SK-N-SH (cell line): Measurements from ENCODE around the gene SLC8B1. TPM values are rescaled to one million over a fixed set of nuclear protein-coding genes. Genes with fewer than 3 reads are reported as not detected.

Source experiments
- CTCF ChIA-PET: fragments of 300-600, 350-600 bp; formaldehyde crosslinking; extraction: SDS; loops from one replicate; lab custom pipeline; 2021; lab: Yijun Ruan, JAX
- POLR2A ChIA-PET: fragments of 350-600 bp; sonication (Branson Sonifier 250); formaldehyde crosslinking; extraction: SDS; loops from one replicate; lab custom pipeline; 2020; ENCODE audit warnings: antibody characterized with exemption, inconsistent platforms; lab: Yijun Ruan, JAX
- DNase-seq: peaks from one replicate; pipeline ENCODE4 v3.0.0; 2012
- H2AFZ ChIP-seq: fragments of 200-600 bp; sonication (generic); 2 replicates; pipeline ENCODE4 v1.8.1; 2016; ENCODE audit warnings: antibody characterized with exemption, mild to moderate bottlenecking, low read depth
- H3F3A ChIP-seq: fragments of 200-600 bp; sonication (generic); replicated peaks from 2 replicates; pipeline ENCODE3; 2016; ENCODE audit warnings: antibody characterized with exemption, mild to moderate bottlenecking; ENCODE audit not compliant: insufficient read depth
- H3K27ac ChIP-seq, 2 experiments: fragments of 200-500 bp in 1 of 2; fragments of 200-600 bp in 1 of 2; sonication (Bioruptor generic) in 1 of 2; sonication (generic), shearing (Covaris generic) in 1 of 2; 2 replicates each; pipeline versions ENCODE4 v1.5.1 to v1.6.1; 2014 to 2016; ENCODE audit warnings: low read depth in 2 of 2, inconsistent platforms in 1 of 2, low read length in 1 of 2, mild to moderate bottlenecking in 1 of 2, mixed read lengths in 1 of 2
- H3K27me3 ChIP-seq: fragments of 200-600 bp; sonication (generic), shearing (Covaris generic); 2 replicates; pipeline ENCODE4 v1.6.1; 2016; ENCODE audit warnings: mixed run types; ENCODE audit not compliant: insufficient read depth
- H3K36me3 ChIP-seq, 2 experiments: fragments of 200-500 bp in 1 of 2; fragments of 200-600 bp in 1 of 2; sonication (Bioruptor generic) in 1 of 2; sonication (generic) in 1 of 2; replicated peaks in 1 of 2; 2 replicates each; pipeline versions ENCODE3 to v1.5.1; 2014 to 2016; ENCODE audit warnings: low read length in 1 of 2, mild to moderate bottlenecking in 1 of 2; ENCODE audit not compliant: insufficient read depth in 2 of 2, control insufficient read depth in 1 of 2
- H3K4me1 ChIP-seq, 2 experiments: fragments of 200-500 bp in 1 of 2; fragments of 200-600 bp in 1 of 2; sonication (Bioruptor generic) in 1 of 2; sonication (generic), shearing (Covaris generic) in 1 of 2; 2 replicates each; pipeline versions ENCODE4 v1.5.1 to v1.6.1; 2014 to 2016; ENCODE audit warnings: low read depth in 1 of 2, low read length in 1 of 2, mixed run types in 1 of 2; ENCODE audit not compliant: insufficient read depth in 2 of 2, control insufficient read depth in 1 of 2
- H3K4me2 ChIP-seq: fragments of 200-600 bp; sonication (generic), shearing (Covaris generic); 2 replicates; pipeline ENCODE4 v1.6.1; 2017; ENCODE audit warnings: mixed run types
- H3K4me3 ChIP-seq, 2 experiments: fragments of 200-500 bp in 1 of 2; fragments of 200-600 bp in 1 of 2; sonication (Bioruptor generic) in 1 of 2; sonication (generic), shearing (Covaris generic) in 1 of 2; 2 replicates each; pipeline versions ENCODE4 v1.5.1 to v1.8.1; 2014 to 2016; ENCODE audit warnings: low read depth in 2 of 2, inconsistent platforms in 1 of 2, low read length in 1 of 2, mild to moderate bottlenecking in 1 of 2, mixed read lengths in 1 of 2, moderate library complexity in 1 of 2
- H3K79me2 ChIP-seq: fragments of 200-600 bp; sonication (generic); 2 replicates; pipeline ENCODE4 v1.8.1; 2017; ENCODE audit warnings: mild to moderate bottlenecking; ENCODE audit not compliant: insufficient read depth
- H3K9ac ChIP-seq: fragments of 200-600 bp; sonication (generic); 2 replicates; pipeline ENCODE4 v1.6.1; 2017; ENCODE audit warnings: mixed run types
- H3K9me2 ChIP-seq: fragments of 200-600 bp; sonication (generic); 2 replicates; pipeline ENCODE4 v1.6.1; 2017; ENCODE audit warnings: mixed run types
- H3K9me3 ChIP-seq: fragments of 200-600 bp; sonication (generic); 2 replicates; pipeline ENCODE4 v1.6.1; 2017; ENCODE audit warnings: mixed run types, mild to moderate bottlenecking, moderate library complexity
- H4K20me1 ChIP-seq: fragments of 200-600 bp; sonication (generic); 2 replicates; pipeline ENCODE4 v1.6.1; 2017; ENCODE audit warnings: mild to moderate bottlenecking, mixed run types; ENCODE audit not compliant: insufficient read depth
- CTCF ChIP-seq: fragments of 200-600 bp; sonication (generic); IDR thresholded peaks from 2 replicates; pipeline ENCODE4 v1.6.1; 2017; ENCODE audit warnings: antibody characterized with exemption, mild to moderate bottlenecking, moderate library complexity
- EP300 ChIP-seq, 2 experiments: IDR thresholded peaks; 2 replicates each; pipeline versions ENCODE4 v1.4.0 to v1.6.1; 2012; ENCODE audit warnings: borderline replicate concordance in 1 of 2, low read depth in 1 of 2, low read length in 1 of 2
- FOXJ3 ChIP-seq: sonication (generic); formaldehyde crosslinking; IDR thresholded peaks from 2 replicates; pipeline ENCODE4 v1.5.1; 2020; ENCODE audit warnings: mild to moderate bottlenecking, missing genetic modification reagents
- GABPA ChIP-seq: IDR thresholded peaks from 2 replicates; pipeline ENCODE4 v1.4.0; 2012; ENCODE audit warnings: low read depth, mild to moderate bottlenecking
- GATA2 ChIP-seq: sonication (generic); formaldehyde crosslinking; IDR thresholded peaks from 2 replicates; pipeline ENCODE4 v1.5.0; 2020; ENCODE audit warnings: mild to moderate bottlenecking, missing genetic modification reagents
- IRF3 ChIP-seq: fragments of 150-350 bp; IDR thresholded peaks from 2 replicates; pipeline ENCODE4 v1.6.1; 2016; ENCODE audit warnings: mild to moderate bottlenecking, low read depth, low read length
- MXI1 ChIP-seq: IDR thresholded peaks from 2 replicates; pipeline ENCODE4 v1.6.1; 2012; ENCODE audit warnings: mild to moderate bottlenecking, low read depth, low read length, improper control_type of control experiment
- NFIC ChIP-seq: IDR thresholded peaks from 2 replicates; pipeline ENCODE4 v1.4.0; 2012; ENCODE audit warnings: borderline replicate concordance
- NRF1 ChIP-seq: IDR thresholded peaks from 2 replicates; pipeline ENCODE4 v1.6.1; 2012; ENCODE audit warnings: low read depth, mild to moderate bottlenecking, low read length
- PBX3 ChIP-seq: IDR thresholded peaks from 2 replicates; pipeline ENCODE4; 2012
- RCOR1 ChIP-seq: fragments of 150-350 bp; IDR thresholded peaks from 2 replicates; pipeline ENCODE4 v1.6.1; 2017; ENCODE audit warnings: antibody characterized with exemption, low read length
- RXRA ChIP-seq: IDR thresholded peaks from 2 replicates; pipeline ENCODE4 v1.4.0; 2012; ENCODE audit warnings: low read depth, mild to moderate bottlenecking, borderline replicate concordance
- SIN3A ChIP-seq: IDR thresholded peaks from 2 replicates; pipeline ENCODE4 v1.6.1; 2012; ENCODE audit warnings: low read depth, mild to moderate bottlenecking, low read length, moderate library complexity, borderline replicate concordance
- SMC3 ChIP-seq: IDR thresholded peaks from 2 replicates; pipeline ENCODE4 v1.6.1; 2012; ENCODE audit warnings: low read depth, low read length, improper control_type of control experiment
- TCF12 ChIP-seq: IDR thresholded peaks from 2 replicates; pipeline ENCODE4 v1.4.0; 2012
- TEAD4 ChIP-seq: IDR thresholded peaks from 2 replicates; pipeline ENCODE4 v1.4.0; 2012; ENCODE audit warnings: mild to moderate bottlenecking, borderline replicate concordance; ENCODE audit not compliant: insufficient read depth
- USF2 ChIP-seq: fragments of 150-350 bp; IDR thresholded peaks from 2 replicates; pipeline ENCODE4 v1.6.1; 2017; ENCODE audit warnings: antibody characterized with exemption, low read length, low read depth, borderline replicate concordance
- ZBTB33 ChIP-seq: IDR thresholded peaks from 2 replicates; pipeline ENCODE4 v1.4.0; 2012; ENCODE audit warnings: low read depth, borderline replicate concordance
- WGBS: methylation state at CpG from one replicate; pipeline ENCODE4 v1.1.6; 2017; ENCODE audit warnings: low lambda C conversion rate; 5-methylcytosine and 5-hydroxymethylcytosine counted together
- polyA plus RNA-seq, 3 experiments: library from polyadenylated mRNA; depleted of rRNA; stranded (reverse); fragments of >200 nt; gene quantifications; 2 replicates each; pipeline ENCODE4 v1.2.3, GENCODE V29; 2012

The SLC8B1 gene
- polyA plus RNA-seq, 1 of the 3 experiments (the other 2 are of a cell fraction) = 12.0 TPM

- no peak overlapping the region for H3K4me3 ChIP-seq
- peak; percentile 48 for TF ChIP-seq PBX3
- TF ChIP-seq NFIC = peak; percentile 31; the same call in 1 of the 2 replicates
- TF ChIP-seq MXI1 = no peak
- TF ChIP-seq USF2 = no peak
- no peak for TF ChIP-seq SIN3A
- no peak for TF ChIP-seq IRF3
- TF ChIP-seq TCF12 = peak; percentile 64
- no peak for TF ChIP-seq CTCF
- TF ChIP-seq GABPA = no peak
- no peak for TF ChIP-seq SMC3
- no peak for TF ChIP-seq NRF1
- TF ChIP-seq, all 33 proteins: peak for 3
- Histone ChIP-seq H3K27ac (no peak overlapping the region), H3K27me3 (no peaks in the 10 kb centered on the region), H3K36me3 (peaks cover 0 to 5% of the 10 kb centered on the region in 2 experiments), H3K9me3 (no peaks in the 10 kb centered on the region), H3K9ac (no peak overlapping the region), H3F3A (no peaks in the 10 kb centered on the region), H3K4me2 (no peak overlapping the region), H3K9me2 (no peaks in the 10 kb centered on the region), H4K20me1 (no peaks in the 10 kb centered on the region), H3K79me2 (no peaks in the 10 kb centered on the region), H2AFZ (no peak overlapping the region), H3K4me1 (no peaks in the 10 kb centered on the region; a peak in 1 of 4 replicates)
- 39% methylated on average over 3 of the region's 3 CpGs for WGBS
- ChIA-PET CTCF (no interaction called here), POLR2A (no interaction called here)
- no peak for DNase-seq
Measured at GRCh38 chr12:113325916-113326315, 9.0 kb downstream of the SLC8B1 start.

GRCh38 chr12:113322343-113322742 is 12.6 kb downstream of the SLC8B1 start:
- POLR2A ChIA-PET = no interaction called here
- H2AFZ ChIP-seq = no peak overlapping the region
- no peak overlapping the region for H3K27ac ChIP-seq
- no peak for TF ChIP-seq NFIC
- TF ChIP-seq EP300 (IDR thresholded peaks at IDR 0.05; ENCODE audit: borderline replicate concordance in 1 of 2, low read depth in 1 of 2, low read length in 1 of 2) = no peak
- no peak for TF ChIP-seq FOXJ3 (CRISPR knock-in tag)
- TF ChIP-seq NRF1 = no peak
- no peak for TF ChIP-seq SMC3
- TF ChIP-seq RXRA = no peak
- TF ChIP-seq TEAD4 = no peak
- no peak for TF ChIP-seq SIN3A
- TF ChIP-seq ZBTB33 = no peak
- no peak for TF ChIP-seq GATA2 (CRISPR knock-in tag)
- TF ChIP-seq RCOR1 = no peak

More at GRCh38 chr12:113322343-113322742, 12.6 kb downstream of the SLC8B1 start:
- Histone ChIP-seq H3K4me2 (no peak overlapping the region), H3K4me1 (no peaks in the 10 kb centered on the region), H3K4me3 (no peak overlapping the region), H3K9me2 (no peaks in the 10 kb centered on the region), H3K36me3 (peaks cover 0 to 14% of the 10 kb centered on the region in 2 experiments), H3K9me3 (no peaks in the 10 kb centered on the region), H4K20me1 (no peaks in the 10 kb centered on the region), H3K9ac (no peak overlapping the region), H3K79me2 (no peaks in the 10 kb centered on the region), H3F3A (peaks cover 6% of the 10 kb centered on the region), H3K27me3 (no peaks in the 10 kb centered on the region)
- CTCF ChIA-PET = interaction anchor here (0.9 to 2.4 kb wide), 3 partner anchors 10 to 103 kb away, joined by 3 to 12 read pairs (median 5); no protein-coding TSS in a partner anchor
- no peak for DNase-seq
- WGBS = 91% methylated on average over 2 of the region's 2 CpGs
